ENCODE results near the gene POLR1C.
"Not testable (repeated sequence)": the region's sequence is repeated elsewhere in the genome, so short reads cannot be mapped to it uniquely, and the experiment has no call there.

The POLR1C gene

DNA sequence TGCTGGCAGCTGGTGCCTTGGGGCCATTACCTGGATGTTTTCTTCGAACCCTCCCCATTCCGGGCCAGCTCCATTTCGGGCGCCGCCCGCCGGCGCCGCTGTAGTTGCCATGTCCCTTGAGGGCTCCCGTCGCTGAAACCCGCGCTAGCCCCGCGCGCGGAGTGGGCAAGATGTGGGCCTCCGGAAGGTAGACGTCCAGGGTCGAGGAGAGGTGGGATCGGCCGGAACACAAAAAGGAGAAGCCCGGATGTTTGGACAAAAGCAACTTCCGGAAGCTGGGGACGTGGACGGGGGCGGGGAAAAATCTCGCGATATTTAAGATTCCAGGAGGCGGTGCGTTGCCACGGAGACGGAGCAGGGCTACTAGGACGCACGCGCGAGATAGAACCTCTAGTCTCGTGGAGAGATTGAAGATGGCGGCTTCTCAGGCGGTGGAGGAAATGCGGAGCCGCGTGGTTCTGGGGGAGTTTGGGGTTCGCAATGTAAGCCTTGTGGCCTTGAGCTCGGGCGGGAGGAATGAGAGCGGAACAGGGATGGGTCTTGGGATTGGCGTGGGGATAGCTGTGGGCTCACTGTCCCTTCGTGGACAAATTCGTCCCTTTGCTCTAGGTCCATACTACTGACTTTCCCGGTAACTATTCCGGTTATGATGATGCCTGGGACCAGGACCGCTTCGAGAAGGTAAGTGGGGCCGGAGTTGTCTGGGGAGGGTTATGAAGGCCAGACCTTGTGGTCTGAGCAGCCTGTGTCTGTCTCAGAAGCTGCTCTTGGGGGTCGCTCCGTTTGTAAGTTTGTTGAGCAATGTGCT, at the start of gene POLR1C, which contains the start of gene YIPF3:
Gene POLR1C, plus strand, starts transcription at position 393 of the 808 bp plus-strand sequence. Its CDS starts 21 bp downstream, at position 414.
Gene YIPF3, minus strand, starts transcription at position 230 of the 808 bp plus-strand sequence. Its CDS starts 119 bp downstream, at position 111.
- peak; percentile 99 for DNase-seq

GRCh38 chr6:43467265-43467664, 49.6 kb upstream of the POLR1C start:
- DNase-seq, result not testable (repeated sequence)

DNA sequence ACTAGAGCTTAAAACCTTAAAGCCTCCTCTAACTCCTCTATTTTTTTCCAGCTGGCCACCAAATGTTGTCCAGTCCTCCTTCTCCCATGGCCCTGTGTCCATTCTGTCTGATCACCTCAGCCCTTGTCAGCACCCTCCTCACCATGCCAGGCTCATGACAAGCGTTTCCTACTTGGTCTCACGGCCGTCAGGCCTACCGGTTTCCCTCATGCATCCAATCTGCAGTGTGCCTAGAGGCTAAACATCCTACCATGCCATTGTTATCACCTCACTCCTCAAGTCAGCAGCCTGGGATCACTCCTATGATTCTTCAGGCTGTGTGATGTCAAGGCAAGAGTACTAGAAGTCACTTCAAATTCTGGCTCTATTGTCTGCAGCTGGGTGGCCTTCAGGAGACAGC, 49.1 kb upstream of the POLR1C start:
- no peak for DNase-seq

DNA sequence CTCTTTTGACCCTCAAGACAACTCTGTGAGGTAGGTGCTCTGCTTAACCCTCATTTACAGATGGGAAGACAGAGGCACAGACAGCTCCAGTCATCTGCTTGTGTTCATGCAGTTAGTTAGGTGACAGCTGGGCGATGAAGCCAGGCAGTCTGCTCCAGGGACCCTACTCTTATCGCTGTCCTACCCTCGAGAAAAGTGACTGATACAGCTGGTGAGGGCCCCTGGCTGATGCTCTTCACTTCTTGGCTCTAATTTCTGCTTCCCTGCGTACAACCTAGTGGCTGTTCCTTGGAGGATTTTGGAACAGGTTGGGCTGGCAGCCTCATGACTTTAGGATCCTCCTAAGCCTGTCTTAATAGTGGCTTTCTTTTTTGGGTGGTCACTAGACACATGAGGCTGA, 48.6 kb upstream of the POLR1C start:
- no peak for DNase-seq

DNA sequence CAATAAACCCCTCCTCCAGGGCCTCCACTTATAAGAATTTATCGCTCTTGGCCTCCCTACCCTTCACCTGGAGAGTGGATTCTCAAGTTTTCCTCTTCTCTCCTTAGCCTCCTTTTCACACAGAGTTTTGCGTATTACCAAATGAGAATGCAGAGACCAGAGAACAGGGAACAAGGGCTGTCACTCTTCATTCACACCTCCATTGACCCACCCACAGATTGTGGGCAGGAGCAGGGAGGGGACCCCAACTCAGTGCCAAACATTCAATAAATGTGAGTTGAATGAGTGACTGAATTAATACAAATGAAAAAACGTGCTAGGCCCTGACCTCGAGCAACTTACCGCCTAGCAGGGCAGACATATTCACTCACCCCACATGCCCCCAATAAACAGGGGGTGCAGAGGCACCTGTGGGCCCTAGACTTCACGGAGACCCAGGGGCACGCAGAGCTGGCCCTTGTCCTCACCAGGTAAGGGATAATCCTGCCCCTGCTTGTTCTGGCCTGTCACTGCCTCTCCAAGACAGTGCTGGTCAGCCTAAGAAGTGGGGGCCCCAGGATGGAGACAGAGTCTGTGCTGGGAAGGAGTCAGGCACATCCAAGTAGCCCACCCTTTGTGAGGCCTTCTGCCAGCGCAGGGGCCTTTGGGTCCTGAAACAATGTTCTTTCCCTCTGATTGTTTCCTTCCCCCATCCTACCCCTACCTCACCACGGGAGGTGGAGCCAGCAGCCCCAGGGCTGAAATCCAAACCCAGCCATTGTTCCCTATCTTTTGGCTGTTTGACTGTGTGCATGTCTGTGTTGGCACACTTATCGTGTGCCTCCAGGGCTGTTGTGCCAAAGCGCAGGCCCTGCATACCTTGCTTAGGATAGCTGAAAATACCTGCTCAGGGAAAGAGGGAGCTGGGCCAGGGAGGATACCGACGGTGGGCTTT, 47.9 kb upstream of the POLR1C start:
- no peak for DNase-seq

GRCh38 chr6:43469947-43470346, 46.9 kb upstream of the POLR1C start:
- no peak for DNase-seq

GRCh38 chr6:43471399-43471798, 45.5 kb upstream of the POLR1C start:
- DNase-seq, result no peak

DNA sequence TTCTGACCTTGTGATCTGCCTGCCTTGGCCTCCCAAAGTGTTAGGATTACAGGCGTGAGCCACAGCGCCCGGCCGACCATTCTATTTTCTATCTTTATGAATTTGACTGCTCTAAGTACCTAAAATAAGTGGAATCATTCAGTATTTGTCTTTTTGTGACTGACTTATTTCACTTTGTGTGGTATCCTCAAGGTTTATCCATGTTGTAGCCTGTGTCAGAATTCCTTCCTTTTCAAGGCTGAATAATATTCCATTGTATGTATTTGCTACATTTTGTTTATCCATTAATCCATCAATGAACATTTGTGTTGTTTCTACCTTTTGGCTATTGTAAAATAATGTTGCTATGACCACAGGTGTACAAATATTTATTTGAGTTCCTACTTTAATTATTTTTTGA, 44.4 kb upstream of the POLR1C start:
- no peak for DNase-seq

DNA sequence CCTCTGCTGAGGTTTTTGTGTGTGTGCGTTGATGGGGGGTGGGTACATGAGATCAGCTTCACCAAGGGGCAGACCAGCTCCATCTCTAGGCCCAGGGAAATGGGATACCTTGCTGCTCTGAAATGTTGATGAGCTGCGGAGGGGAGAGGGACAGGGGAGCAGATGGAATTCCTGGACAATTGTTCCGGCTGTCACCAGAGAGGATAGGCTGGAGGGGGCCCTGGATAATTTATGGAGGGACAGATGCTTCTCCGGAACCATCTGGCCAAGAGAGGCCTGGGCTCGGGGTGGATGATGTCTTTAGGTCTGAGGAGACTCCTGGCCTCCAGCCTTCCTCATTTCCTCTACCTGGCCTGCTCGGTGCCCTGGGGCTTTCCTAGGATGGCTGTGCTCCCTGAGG, 41.4 kb upstream of the POLR1C start:
- DNase-seq, result no peak

- no peak for DNase-seq
Measured at GRCh38 chr6:43476746-43477145, 40.1 kb upstream of the POLR1C start.

DNA sequence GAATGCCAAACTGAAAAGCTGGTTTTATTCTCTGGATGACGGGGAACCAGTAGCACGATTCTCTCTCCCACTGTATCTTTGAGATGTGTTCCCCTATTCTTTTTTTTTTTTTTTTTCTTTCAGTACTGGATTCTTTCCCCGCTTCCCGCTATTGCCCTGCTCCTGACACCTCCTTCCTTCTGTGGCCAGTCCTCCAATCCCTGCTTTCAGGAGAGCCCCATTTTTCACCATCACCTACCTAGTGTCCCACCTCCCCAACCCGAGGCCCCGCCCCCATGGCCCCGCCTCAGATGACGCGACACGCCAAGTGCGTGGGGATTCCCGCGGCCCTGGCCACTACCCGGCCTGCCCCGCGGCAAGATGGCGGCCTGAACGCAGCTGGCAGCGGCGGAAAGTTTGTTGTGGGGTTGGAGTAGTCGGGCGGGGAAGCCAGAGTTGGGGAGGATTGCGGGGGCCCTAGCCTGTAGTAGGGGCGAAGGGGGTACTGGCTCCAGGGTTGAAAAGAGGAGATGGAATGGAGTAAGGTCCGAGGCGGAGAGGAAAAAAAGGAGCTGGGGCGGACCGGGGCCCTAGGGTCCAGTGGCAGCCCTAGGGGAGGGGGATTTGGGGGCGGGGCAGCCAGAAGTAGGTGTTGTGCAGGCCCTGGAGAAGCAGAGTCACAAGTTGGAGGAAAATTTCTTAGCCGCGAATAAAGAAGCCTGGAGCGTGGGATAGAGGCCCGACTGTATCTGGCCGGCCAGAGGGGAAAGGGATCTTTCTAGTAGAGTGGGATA, 39.5 kb upstream of the POLR1C start, which contains the start of gene TJAP1:
Gene TJAP1, plus strand, starts transcription at position 336 of the 773 bp plus-strand sequence. CDS start 21,432 bp downstream, outside the sequence.
- DNase-seq, result peak; percentile 99

DNA sequence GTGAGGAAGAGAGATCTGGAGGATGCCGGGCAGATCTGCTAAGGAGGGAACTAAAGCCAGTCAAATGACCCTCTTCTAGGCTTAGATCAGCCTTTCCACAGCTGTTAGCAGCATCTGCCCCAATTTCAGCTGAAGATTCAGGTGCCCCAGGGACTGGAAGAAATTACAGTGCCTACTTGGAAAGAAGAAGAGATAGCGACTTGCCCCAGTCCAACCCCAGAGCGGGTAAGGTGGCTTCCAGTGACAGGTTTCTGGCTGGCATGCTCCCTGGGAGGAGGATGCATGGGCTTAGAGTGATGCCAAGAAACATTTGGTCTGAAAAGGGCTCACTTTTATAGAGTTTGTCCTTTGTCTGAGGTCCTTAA, 38.9 kb upstream of the POLR1C start:
- DNase-seq, result no peak

GRCh38 chr6:43481075-43481474, 35.8 kb upstream of the POLR1C start:
- DNase-seq, result no peak

DNA sequence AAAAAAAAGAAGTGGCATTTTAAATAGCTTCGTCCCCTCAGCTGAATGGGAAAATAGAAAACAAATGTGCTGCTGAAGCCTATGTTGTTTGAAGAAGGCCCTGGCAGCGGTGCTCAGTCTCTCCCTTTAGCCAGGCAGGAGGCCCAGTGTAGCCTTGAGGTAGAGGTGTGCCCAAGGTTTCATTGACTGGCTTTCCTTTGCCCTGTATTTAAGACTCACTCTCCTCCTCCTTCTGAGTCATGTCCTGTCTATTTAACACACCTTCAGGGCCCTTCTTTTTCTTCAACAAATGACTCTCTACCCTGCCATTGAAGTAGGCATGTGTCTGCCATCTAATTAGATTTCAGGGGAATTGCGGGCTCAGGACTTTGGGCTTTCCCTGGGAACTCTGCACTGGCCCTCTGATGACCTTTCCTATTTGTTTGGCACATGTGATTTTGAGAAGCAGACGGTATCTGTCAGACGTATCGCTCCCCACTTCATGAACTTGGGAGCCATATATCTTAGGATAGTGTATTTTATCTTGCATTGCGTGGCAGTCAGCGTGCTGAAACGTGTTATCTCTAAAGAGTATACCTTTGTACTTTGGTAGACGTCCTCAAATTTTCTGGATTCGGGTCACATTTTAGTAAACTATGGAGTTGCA, 35.2 kb upstream of the POLR1C start:
- no peak for DNase-seq

DNA sequence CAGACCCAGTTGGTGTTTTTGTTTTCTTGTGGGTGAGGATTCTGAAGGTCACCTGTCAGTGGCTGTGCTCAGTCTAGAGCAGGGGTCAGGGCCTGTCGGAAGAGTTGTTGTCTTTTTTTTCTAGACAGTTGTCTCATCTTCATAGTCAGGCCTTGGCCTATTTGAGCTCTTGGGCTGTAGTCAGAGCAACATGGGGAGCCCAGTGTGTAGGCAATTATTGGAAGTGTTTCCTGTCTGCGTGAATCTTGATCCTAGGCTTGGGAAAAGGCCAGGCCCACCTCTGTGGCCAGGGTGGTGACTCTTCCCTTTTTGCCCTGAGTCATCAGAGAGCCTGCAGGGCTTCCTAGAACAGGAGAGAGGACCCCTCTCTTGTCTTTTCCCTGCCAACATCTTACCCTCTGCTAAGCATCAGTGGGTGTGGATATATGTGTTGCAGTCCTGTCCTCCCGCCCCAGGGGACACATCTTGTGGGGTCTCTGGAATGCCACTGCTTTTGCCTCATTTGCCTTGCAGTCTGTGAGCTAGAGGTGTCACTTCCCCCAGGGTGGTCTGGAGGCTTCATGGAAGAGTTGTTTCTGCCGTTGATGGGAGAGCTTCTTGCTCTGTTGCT, 28.1 kb upstream of the POLR1C start:
- no peak for DNase-seq

GRCh38 chr6:43489277-43490072, 27.4 kb upstream of the POLR1C start:
- DNase-seq, result no peak

GRCh38 chr6:43490523-43490939, 26.4 kb upstream of the POLR1C start:
- no peak for DNase-seq

GRCh38 chr6:43491750-43492661, 24.9 kb upstream of the POLR1C start:
- no peak for DNase-seq

- no peak for DNase-seq
Measured at GRCh38 chr6:43492673-43493072, 24.2 kb upstream of the POLR1C start.

GRCh38 chr6:43493230-43493629, 23.7 kb upstream of the POLR1C start:
- no peak for DNase-seq

All from activated effector memory CD4-positive, alpha-beta T cell treated with anti-CD3 and anti-CD28 coated beads, Interleukin-2, amount 50 U/mL, for 16 hours (primary cell).